Thymus (tissue), 11 donors: Measurements from ENCODE around the gene FBXO11. TPM values are rescaled to one million over a fixed set of nuclear protein-coding genes. Genes with fewer than 3 reads are reported as not detected.

ENCODE experiments used
- DNase-seq, 9 donors: peaks; one replicate each; pipeline ENCODE4 v3.0.0-alpha.2; 2013; ENCODE audit warnings: low spot score in 9 of 9, low read depth in 6 of 9, missing footprints in 1 of 9
- H3K27ac ChIP-seq, 2 donors: one replicate each; pipeline ENCODE4 v1.5.1; 2013; ENCODE audit warnings: control low read depth in 1 of 2, low read depth in 1 of 2, low read length in 1 of 2, mild to moderate bottlenecking in 1 of 2, moderate library complexity in 1 of 2
- H3K27me3 ChIP-seq, 2 donors: one replicate each; pipeline ENCODE4 v1.5.1; 2013; ENCODE audit warnings: low read length in 1 of 2; ENCODE audit not compliant: control insufficient read depth in 2 of 2, insufficient read depth in 1 of 2
- H3K36me3 ChIP-seq, 2 donors: one replicate each; pipeline ENCODE4 v1.5.1; 2013; ENCODE audit warnings: low read length in 1 of 2, mild to moderate bottlenecking in 1 of 2, moderate library complexity in 1 of 2; ENCODE audit not compliant: control insufficient read depth in 2 of 2, insufficient read depth in 2 of 2
- H3K4me1 ChIP-seq, 2 donors: one replicate each; pipeline ENCODE4 v1.5.1; 2013; ENCODE audit warnings: low read length in 2 of 2; ENCODE audit not compliant: control insufficient read depth in 2 of 2, insufficient read depth in 2 of 2
- H3K4me3 ChIP-seq, 2 donors: one replicate each; pipeline ENCODE4 v1.5.1; 2013; ENCODE audit warnings: low read length in 2 of 2, control low read depth in 1 of 2, mild to moderate bottlenecking in 1 of 2
- H3K9me3 ChIP-seq, 2 donors: one replicate each; pipeline ENCODE4 v1.5.1; 2013; ENCODE audit warnings: low read length in 1 of 2, mild to moderate bottlenecking in 1 of 2; ENCODE audit not compliant: control insufficient read depth in 2 of 2, insufficient read depth in 1 of 2
- WGBS: extraction: QIAGEN DNeasy Blood & Tissue Kit; methylation state at CpG from one replicate; pipeline ENCODE4 v1.1.7; 2013; 5-methylcytosine and 5-hydroxymethylcytosine counted together
- polyA plus RNA-seq: library from polyadenylated mRNA; stranded (reverse); fragments of 200-250 nt; gene quantifications from one replicate; pipeline ENCODE4 v1.2.3, GENCODE V29; 2013
- total RNA-seq: library from RNA; stranded (reverse); fragments of 120-200 nt; gene quantifications from one replicate; pipeline ENCODE4 v1.2.4, GENCODE V29; 2013
- donor health status: healthy.

FBXO11 gene
- total and polyA plus RNA-seq, 2 donors, result 22.3 to 55.5 TPM

GRCh38 chr2:47774567-47774966 lies 131.7 kb downstream of the FBXO11 start:
- DNase-seq, result no peak
- H3K36me3 ChIP-seq, result no peaks in the 10 kb centered on the region
- H3K27ac ChIP-seq, result no peak overlapping the region
- H3K9me3 ChIP-seq, result peaks cover 0 to 4% of the 10 kb centered on the region in 2 donors
- no peaks in the 10 kb centered on the region for H3K4me1 ChIP-seq
- no peaks in the 10 kb centered on the region for H3K27me3 ChIP-seq
- H3K4me3 ChIP-seq, result no peak overlapping the region

DNA sequence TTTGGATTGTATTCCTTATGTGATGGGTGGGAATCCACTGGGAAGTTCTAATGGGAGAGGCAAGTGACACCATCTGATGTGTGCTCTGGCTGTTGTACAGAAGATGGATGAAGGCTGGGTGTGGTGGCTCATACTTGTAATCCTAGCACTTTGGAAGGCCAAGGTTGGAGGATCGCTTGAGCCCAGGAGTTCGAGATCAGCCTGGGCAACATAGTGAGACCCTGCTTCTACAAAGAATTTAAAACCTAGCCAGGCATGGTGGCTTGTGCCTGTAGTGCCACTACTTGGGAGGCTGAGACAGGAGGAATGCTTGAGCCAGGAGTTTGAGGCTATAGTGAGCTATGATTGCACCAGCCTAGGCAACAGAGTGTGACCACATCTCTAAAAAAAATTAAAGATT lies 134.0 kb downstream of the FBXO11 start:
- H3K27ac ChIP-seq, result no peak overlapping the region
- H3K27me3 ChIP-seq, result no peaks in the 10 kb centered on the region
- WGBS, result 98% methylated on average over 2 of the region's 2 CpGs

GRCh38 chr2:47771211-47771610 lies 135.1 kb downstream of the FBXO11 start:
- H3K27me3 ChIP-seq, result no peaks in the 10 kb centered on the region
- no peak for DNase-seq

More for the DNA sequence above, 134.0 kb downstream of the FBXO11 start:
- no peak for DNase-seq
- peaks cover 0 to 2% of the 10 kb centered on the region in 2 donors for H3K4me1 ChIP-seq
- H3K9me3 ChIP-seq, result peaks cover 0 to 4% of the 10 kb centered on the region in 2 donors
- H3K36me3 ChIP-seq, result no peaks in the 10 kb centered on the region
- no peak overlapping the region for H3K4me3 ChIP-seq

DNA sequence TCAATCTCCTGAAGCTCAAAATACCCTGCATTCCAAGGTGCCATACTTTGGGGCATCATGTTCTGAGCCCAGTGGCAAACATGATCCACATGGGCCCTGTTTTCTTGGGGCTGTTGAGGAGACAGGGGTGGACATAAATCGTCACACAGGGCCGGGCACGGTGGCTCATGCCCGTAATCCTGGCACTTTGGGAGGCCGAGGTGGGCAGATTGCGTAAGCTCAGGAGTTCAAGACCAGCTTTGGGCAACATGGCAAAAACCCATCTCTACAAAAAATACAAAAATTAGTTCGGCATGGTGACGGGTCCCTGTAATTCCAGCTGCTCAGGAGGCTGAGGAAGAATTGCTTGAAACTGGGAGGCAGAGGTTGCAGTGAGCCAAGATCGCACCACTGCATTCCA lies 137.0 kb downstream of the FBXO11 start:
- Histone ChIP-seq H3K27me3 (no peaks in the 10 kb centered on the region), H3K4me3 (no peak overlapping the region), H3K9me3 (peaks cover 0 to 4% of the 10 kb centered on the region in 2 donors), H3K27ac (no peak overlapping the region), H3K36me3 (no peaks in the 10 kb centered on the region), H3K4me1 (peaks cover 0 to 2% of the 10 kb centered on the region in 2 donors)
- DNase-seq, result no peak
- 98% methylated on average over 9 of the region's 9 CpGs for WGBS

More at GRCh38 chr2:47771211-47771610, 135.1 kb downstream of the FBXO11 start:
- no peaks in the 10 kb centered on the region for H3K36me3 ChIP-seq
- H3K9me3 ChIP-seq, result peaks cover 0 to 4% of the 10 kb centered on the region in 2 donors
- no peak overlapping the region for H3K27ac ChIP-seq
- no peak overlapping the region for H3K4me3 ChIP-seq
- peaks cover 0 to 2% of the 10 kb centered on the region in 2 donors for H3K4me1 ChIP-seq

- Histone ChIP-seq H3K27ac (no peak overlapping the region), H3K4me1 (peaks cover 0 to 2% of the 10 kb centered on the region in 2 donors), H3K36me3 (no peaks in the 10 kb centered on the region), H3K4me3 (no peak overlapping the region), H3K9me3 (peaks cover 0 to 4% of the 10 kb centered on the region in 2 donors), H3K27me3 (no peaks in the 10 kb centered on the region)
- peak in 6 of 9 donors; percentile 10 to 68 (median 56) for DNase-seq
- 38% methylated on average over 28 of the region's 28 CpGs for WGBS
Observed at GRCh38 chr2:47767880-47768609, 138.3 kb downstream of the FBXO11 start.

- 80% methylated on average over 3 of the region's 3 CpGs for WGBS
- H3K27me3 ChIP-seq, result no peaks in the 10 kb centered on the region
- H3K27ac ChIP-seq, result no peak overlapping the region
- peaks cover 0 to 4% of the 10 kb centered on the region in 2 donors for H3K9me3 ChIP-seq
- H3K4me1 ChIP-seq, result peaks cover 0 to 2% of the 10 kb centered on the region in 2 donors
- H3K36me3 ChIP-seq, result no peaks in the 10 kb centered on the region
- no peak for DNase-seq
- H3K4me3 ChIP-seq, result no peak overlapping the region
Observed at GRCh38 chr2:47767497-47767844, 138.8 kb downstream of the FBXO11 start.

- Histone ChIP-seq H3K4me3 (no peak overlapping the region), H3K27ac (no peak overlapping the region), H3K27me3 (no peaks in the 10 kb centered on the region), H3K9me3 (peaks cover 0 to 7% of the 10 kb centered on the region in 2 donors), H3K36me3 (no peaks in the 10 kb centered on the region), H3K4me1 (no peaks in the 10 kb centered on the region)
- 85% methylated on average over 10 of the region's 10 CpGs for WGBS
- no peak for DNase-seq
Observed at GRCh38 chr2:47751856-47752414, 154.4 kb downstream of the FBXO11 start.

DNA sequence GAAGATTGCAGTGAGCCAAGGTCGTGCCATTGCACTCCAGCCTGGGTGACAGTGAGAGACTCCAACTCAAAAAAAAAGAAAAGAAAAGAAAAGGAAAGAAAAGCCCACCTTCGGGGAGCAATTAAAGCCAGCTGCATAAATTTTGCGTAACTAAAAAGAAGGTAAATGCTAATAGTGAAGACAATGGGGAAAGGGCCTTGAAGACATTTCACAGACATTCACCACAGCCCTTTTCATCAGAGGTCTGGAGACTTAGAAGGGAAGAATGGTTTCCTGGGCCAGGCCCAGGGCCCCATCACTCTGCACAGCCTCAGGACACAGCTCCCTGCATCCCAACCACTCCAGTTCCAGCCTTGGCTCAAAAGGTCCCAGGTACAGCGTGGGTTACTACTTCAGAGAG lies 158.4 kb downstream of the FBXO11 start:
- Histone ChIP-seq H3K27me3 (no peaks in the 10 kb centered on the region), H3K4me3 (no peak overlapping the region), H3K36me3 (no peaks in the 10 kb centered on the region), H3K27ac (no peak overlapping the region), H3K4me1 (no peaks in the 10 kb centered on the region), H3K9me3 (peaks cover 0 to 7% of the 10 kb centered on the region in 2 donors)
- DNase-seq, result no peak
- 93% methylated on average over 4 of the region's 4 CpGs for WGBS

DNA sequence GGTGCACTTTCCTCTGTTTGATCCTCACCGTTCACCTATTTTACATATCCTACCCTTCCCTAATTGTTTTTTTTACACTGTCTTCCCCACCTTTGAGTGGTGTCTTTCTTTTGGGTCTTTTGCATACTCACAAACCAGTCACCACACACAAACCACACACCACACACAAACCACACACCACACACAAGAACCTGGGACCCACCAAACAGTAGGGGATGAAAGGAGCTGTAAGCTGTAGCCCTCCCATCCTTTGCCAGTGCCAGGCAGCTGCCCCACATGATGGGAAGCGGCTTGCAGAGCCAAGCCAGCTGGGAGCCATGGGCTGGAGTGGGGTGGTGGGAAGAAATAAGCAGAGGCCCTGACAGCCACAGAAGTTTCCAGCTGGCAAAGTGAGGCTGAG lies 162.2 kb downstream of the FBXO11 start:
- Histone ChIP-seq H3K4me1 (no peaks in the 10 kb centered on the region), H3K9me3 (peaks cover 0 to 7% of the 10 kb centered on the region in 2 donors), H3K27me3 (no peaks in the 10 kb centered on the region), H3K27ac (no peak overlapping the region), H3K4me3 (no peak overlapping the region), H3K36me3 (no peaks in the 10 kb centered on the region)
- WGBS, result 90% methylated on average over 2 of the region's 2 CpGs
- no peak for DNase-seq
